ENCODE measurements around the gene ARHGAP27.

The ARHGAP27 gene

GRCh38 chr17:45414990-45415881, 17.4 kb downstream of the ARHGAP27 start:
- TF ChIP-seq TEAD4 (IDR thresholded peaks at IDR 0.05) (no peak), REST (IDR thresholded peaks at IDR 0.05; ENCODE audit: low read depth) (no peak), USF1 (IDR thresholded peaks at IDR 0.05) (no peak), TAF1 (IDR thresholded peaks at IDR 0.05; ENCODE audit: low read depth) (no peak), ZBTB7A (IDR thresholded peaks at IDR 0.05; ENCODE audit: low read depth) (no peak), EP300 (IDR thresholded peaks at IDR 0.05; ENCODE audit: borderline replicate concordance) (no peak), CEBPB (IDR thresholded peaks at IDR 0.05) (no peak)

- TF ChIP-seq EP300 (IDR thresholded peaks at IDR 0.05; ENCODE audit: borderline replicate concordance): no peak
- TF ChIP-seq TCF12 (IDR thresholded peaks at IDR 0.05; ENCODE audit: low read depth): no peak
- no peak for TF ChIP-seq MAX (IDR thresholded peaks at IDR 0.05)
- TF ChIP-seq ZBTB7A (IDR thresholded peaks at IDR 0.05; ENCODE audit: low read depth): no peak
- TF ChIP-seq EGR1 (IDR thresholded peaks at IDR 0.05): no peak
- TF ChIP-seq RAD21 (IDR thresholded peaks at IDR 0.05; ENCODE audit: low read depth): no peak
- no peak for TF ChIP-seq CEBPB (IDR thresholded peaks at IDR 0.05)
These were observed 19.2 kb downstream of the ARHGAP27 start for GRCh38 chr17:45413498-45413923.

GRCh38 chr17:45411348-45412105, 21.1 kb downstream of the ARHGAP27 start:
- TF ChIP-seq EP300 (IDR thresholded peaks at IDR 0.05; ENCODE audit: borderline replicate concordance): no peak
- TF ChIP-seq EGR1 (IDR thresholded peaks at IDR 0.05): no peak
- no peak for TF ChIP-seq REST (IDR thresholded peaks at IDR 0.05; ENCODE audit: low read depth)
- TF ChIP-seq TEAD4 (IDR thresholded peaks at IDR 0.05): no peak
- TF ChIP-seq RAD21 (IDR thresholded peaks at IDR 0.05; ENCODE audit: low read depth): no peak

- TF ChIP-seq USF1 (IDR thresholded peaks at IDR 0.05): no peak
- TF ChIP-seq TEAD4 (IDR thresholded peaks at IDR 0.05): no peak
- TF ChIP-seq TCF12 (IDR thresholded peaks at IDR 0.05; ENCODE audit: low read depth): no peak
- no peak for TF ChIP-seq TAF1 (IDR thresholded peaks at IDR 0.05; ENCODE audit: low read depth)
- no peak for TF ChIP-seq ZBTB7A (IDR thresholded peaks at IDR 0.05; ENCODE audit: low read depth)
- no peak for TF ChIP-seq YY1 (IDR thresholded peaks at IDR 0.05; ENCODE audit: low read depth)
- TF ChIP-seq CEBPB (IDR thresholded peaks at IDR 0.05): no peak
- TF ChIP-seq EP300 (IDR thresholded peaks at IDR 0.05; ENCODE audit: borderline replicate concordance): no peak
- no peak for TF ChIP-seq NFIC (IDR thresholded peaks at IDR 0.05)
- no peak for TF ChIP-seq FOXM1 (IDR thresholded peaks at IDR 0.05; ENCODE audit: borderline replicate concordance, low read depth)
These were observed 22.3 kb downstream of the ARHGAP27 start for GRCh38 chr17:45410144-45411091.

GRCh38 chr17:45409659-45410076, 23.0 kb downstream of the ARHGAP27 start:
- TF ChIP-seq EP300 (IDR thresholded peaks at IDR 0.05; ENCODE audit: borderline replicate concordance) (no peak), TEAD4 (IDR thresholded peaks at IDR 0.05) (no peak)
